ENCODE results near the gene FAM204A. TPM values are rescaled to one million over a fixed set of nuclear protein-coding genes. Genes with fewer than 3 reads are reported as not detected.

The FAM204A gene
- 42.5 to 79.4 TPM (median 44.9 TPM) in 5 replicates for total RNA-seq (2022; extraction: Qiagen RNA extraction)

DNA sequence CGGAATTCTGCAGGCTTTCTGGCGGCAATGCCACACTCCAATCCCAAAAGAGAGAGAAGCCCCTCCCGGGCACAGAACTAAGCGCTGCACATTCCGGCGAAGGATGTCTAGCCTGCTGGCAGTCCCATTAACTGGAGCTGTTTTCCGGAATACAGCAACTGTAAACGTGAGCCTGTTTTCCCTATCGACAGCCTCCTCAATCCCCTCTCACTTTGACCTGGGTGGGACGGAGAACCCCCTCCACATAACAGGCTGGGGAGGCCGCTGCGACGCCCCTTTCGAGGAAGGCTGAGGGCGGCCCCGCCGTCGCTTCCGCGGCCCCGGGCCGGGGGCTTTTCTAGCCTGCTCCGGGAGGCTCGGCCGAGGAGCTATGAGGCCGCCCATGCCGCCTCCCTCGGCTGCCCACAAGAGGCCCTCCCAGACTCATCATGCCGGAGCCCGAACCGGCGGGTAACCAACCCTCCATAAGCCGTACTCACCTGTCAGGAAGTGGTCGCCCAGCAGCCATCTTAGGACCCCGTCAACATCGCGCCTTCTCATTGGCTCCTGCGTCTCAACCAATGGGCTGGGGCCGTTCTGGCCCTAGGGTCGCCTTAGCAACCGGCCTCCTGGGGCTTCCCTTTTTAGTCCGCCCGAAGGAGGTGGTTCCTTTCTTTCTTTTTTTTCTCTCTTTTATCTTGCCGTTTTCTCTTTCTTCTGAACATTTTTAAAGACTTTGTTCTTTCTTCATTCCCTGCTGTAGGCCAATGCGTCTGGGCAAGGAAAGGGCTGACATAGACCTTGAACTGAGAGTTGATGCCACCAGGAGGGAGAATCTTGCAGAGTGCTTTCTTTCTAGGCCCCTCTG is at the start of gene FAM204A:
FAM204A (minus strand) TSS at position 534 of the 847 bp plus-strand sequence. CDS start 5,909 bp downstream, outside the sequence.

Data from A549 treated with CORT108297 at 1 μM for 4 hours (cell line).